Measurements from ENCODE around the gene LDLRAD1.

GRCh38 chr1:54037476-54037875 lies 19.5 kb upstream of the LDLRAD1 start:
- TF ChIP-seq POLR2A (IDR thresholded peaks at IDR 0.05), result no peak
- no peak for TF ChIP-seq CTCF (IDR thresholded peaks at IDR 0.05)
